Measurements from ENCODE around the gene MEIKIN. TPM values are rescaled to one million over a fixed set of nuclear protein-coding genes. Genes with fewer than 3 reads are reported as not detected.

MEIKIN gene
- total RNA-seq, 1 donor from 2014 or later: not detected

DNA sequence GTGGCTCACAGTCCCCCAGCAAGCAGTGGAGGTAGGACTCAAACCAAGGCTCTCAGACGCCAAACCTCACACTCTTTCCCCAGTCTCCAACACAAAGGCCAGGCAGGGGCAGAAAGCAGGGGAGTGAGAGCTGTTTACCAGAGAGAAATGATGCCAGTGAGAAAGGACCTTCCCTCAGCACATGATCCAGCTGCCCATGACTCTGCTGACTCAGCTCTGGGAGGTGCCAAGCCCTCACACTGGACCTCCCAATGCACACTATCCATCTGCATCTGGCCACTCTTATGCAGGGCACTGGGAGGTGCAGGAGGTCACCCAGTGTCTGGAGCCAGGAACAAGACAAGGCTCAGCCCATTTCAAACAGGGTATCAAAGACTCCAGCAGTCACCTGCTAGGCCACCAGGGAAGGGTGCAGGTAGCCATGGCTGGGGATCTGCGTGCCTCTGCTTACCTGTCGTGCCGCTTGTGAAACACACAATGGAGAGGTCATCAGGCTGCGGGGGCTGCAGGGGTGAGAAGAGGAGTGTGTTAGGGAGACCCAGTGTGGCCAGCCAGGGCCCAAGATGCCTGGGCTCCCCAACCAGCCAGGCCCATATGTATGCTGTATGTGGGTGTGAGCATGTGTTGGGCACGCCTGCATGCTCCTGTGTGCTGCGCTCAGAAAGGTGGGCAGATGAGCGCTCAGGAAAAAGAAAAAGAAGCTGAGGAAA lies 39.6 kb upstream of the MEIKIN start:
- Mint-ChIP-seq H3K27ac (no peak overlapping the region), H3K4me3 (no peak overlapping the region), H3K4me1 (ENCODE audit: unreplicated experiment) (no peaks in the 10 kb centered on the region), H3K27me3 (peaks cover 4% of the 10 kb centered on the region), H3K9me3 (no peaks in the 10 kb centered on the region), H3K36me3 (no peaks in the 10 kb centered on the region)
- TF ChIP-seq, protein P1, sequence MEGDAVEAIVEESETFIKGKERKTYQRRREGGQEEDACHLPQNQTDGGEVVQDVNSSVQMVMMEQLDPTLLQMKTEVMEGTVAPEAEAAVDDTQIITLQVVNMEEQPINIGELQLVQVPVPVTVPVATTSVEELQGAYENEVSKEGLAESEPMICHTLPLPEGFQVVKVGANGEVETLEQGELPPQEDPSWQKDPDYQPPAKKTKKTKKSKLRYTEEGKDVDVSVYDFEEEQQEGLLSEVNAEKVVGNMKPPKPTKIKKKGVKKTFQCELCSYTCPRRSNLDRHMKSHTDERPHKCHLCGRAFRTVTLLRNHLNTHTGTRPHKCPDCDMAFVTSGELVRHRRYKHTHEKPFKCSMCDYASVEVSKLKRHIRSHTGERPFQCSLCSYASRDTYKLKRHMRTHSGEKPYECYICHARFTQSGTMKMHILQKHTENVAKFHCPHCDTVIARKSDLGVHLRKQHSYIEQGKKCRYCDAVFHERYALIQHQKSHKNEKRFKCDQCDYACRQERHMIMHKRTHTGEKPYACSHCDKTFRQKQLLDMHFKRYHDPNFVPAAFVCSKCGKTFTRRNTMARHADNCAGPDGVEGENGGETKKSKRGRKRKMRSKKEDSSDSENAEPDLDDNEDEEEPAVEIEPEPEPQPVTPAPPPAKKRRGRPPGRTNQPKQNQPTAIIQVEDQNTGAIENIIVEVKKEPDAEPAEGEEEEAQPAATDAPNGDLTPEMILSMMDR (conservative IDR thresholded peaks at IDR 0.05): no peak
- DNase-seq (ENCODE audit: extremely low spot score, unreplicated experiment): no peak

DNA sequence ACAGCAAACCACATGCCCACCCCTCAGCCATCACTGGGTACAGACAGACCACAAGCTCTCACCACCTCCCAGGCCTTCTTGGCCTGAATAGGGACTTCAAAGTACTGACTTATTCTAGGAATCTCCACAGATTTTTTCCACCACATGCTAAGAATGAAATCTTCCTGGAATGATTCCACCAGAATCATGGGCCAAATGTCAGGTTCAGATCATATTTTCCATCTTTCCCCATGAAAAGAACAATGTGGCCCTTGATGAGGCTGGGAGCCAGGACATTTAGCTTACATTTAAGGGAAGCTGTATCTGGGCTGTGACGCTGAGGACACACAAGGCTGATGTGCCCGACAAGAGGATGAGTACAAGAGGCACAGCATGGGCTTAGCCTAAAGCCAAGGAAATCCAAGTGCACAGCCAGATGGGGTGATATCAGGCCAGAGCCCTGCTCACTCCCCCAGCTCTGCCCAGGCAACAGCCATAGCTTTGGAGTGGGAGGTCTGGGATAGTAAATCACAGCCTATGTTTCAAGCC lies 37.8 kb upstream of the MEIKIN start:
- peaks cover 8% of the 10 kb centered on the region for H3K27me3 Mint-ChIP-seq
- no peak overlapping the region for H3K27ac Mint-ChIP-seq
- H3K4me3 Mint-ChIP-seq: no peak overlapping the region
- DNase-seq (ENCODE audit: extremely low spot score, unreplicated experiment): no peak
- H3K4me1 Mint-ChIP-seq (ENCODE audit: unreplicated experiment): no peaks in the 10 kb centered on the region
- no peaks in the 10 kb centered on the region for H3K9me3 Mint-ChIP-seq
- TF ChIP-seq, protein P1 (conservative IDR thresholded peaks at IDR 0.05): no peak
- H3K36me3 Mint-ChIP-seq: no peaks in the 10 kb centered on the region

DNA sequence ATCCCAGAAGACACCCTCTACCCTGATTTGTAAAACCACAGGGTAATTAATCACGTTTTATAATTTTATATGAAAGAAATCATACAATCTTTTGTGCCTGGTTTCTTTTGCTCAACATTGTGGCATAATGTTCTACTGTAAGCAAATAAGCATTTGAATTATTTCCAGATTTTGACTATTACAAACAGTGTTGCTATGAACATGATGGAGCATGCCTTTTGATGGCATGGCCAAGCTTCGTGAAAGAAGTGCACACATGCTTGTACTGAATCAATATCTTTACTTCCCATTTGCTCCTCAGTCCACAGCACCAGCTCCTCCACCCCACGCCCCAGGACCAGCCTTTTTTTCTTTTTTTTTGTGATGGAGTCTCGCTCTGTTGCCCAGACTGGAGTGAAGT lies 36.1 kb upstream of the MEIKIN start:
- H3K27me3 Mint-ChIP-seq: peaks cover 11% of the 10 kb centered on the region

DNA sequence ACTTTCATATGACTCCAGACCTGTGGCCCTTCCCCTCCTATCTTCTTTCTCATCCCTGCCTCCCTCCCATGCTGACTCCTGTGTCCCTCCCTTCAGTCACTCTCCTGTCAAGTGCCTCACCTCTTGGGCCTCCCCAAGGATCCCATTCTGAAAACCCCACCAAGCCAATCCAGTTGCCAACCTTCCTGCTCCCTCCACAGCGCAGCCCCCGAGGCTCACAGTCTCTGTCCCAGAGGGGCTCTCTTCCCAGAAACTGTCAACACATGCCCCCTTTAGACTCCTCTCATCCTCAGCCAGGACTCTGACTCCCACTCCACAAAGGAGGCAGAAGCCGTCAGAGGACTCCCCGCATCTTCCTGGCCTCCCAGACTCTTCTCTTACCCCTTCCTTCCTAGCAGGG lies 35.2 kb upstream of the MEIKIN start:
- no peak for DNase-seq (ENCODE audit: extremely low spot score, unreplicated experiment)
- Mint-ChIP-seq H3K4me3 (no peak overlapping the region), H3K36me3 (no peaks in the 10 kb centered on the region), H3K9me3 (no peaks in the 10 kb centered on the region), H3K4me1 (ENCODE audit: unreplicated experiment) (no peaks in the 10 kb centered on the region), H3K27ac (no peak overlapping the region), H3K27me3 (peaks cover 11% of the 10 kb centered on the region)
- TF ChIP-seq, protein P1 (conservative IDR thresholded peaks at IDR 0.05): no peak

More for the DNA sequence above, 36.1 kb upstream of the MEIKIN start:
- TF ChIP-seq, protein P1 (conservative IDR thresholded peaks at IDR 0.05): no peak
- no peaks in the 10 kb centered on the region for H3K9me3 Mint-ChIP-seq
- no peak overlapping the region for H3K4me3 Mint-ChIP-seq
- H3K36me3 Mint-ChIP-seq: no peaks in the 10 kb centered on the region
- DNase-seq (ENCODE audit: extremely low spot score, unreplicated experiment): no peak
- no peak overlapping the region for H3K27ac Mint-ChIP-seq
- no peaks in the 10 kb centered on the region for H3K4me1 Mint-ChIP-seq (ENCODE audit: unreplicated experiment)

DNA sequence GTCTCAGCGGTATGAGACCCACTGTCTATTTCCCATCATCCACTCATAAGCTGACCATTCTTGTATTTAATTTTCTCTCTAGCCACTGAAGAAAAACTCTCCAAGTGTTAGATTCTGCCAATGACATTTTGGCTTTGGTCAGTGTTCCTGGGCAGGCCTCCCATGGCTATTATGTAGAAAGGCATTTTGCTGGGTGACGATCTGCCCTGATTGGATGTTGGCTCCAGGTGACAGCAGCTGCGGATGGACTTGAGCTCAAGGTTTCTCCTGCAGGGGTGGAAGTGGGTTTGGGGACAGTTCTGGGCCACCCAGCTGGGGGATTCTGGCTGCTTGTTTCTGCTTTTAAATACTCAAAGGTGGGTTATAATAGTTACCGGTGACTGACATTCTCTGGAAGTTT lies 34.4 kb upstream of the MEIKIN start:
- DNase-seq (ENCODE audit: extremely low spot score, unreplicated experiment): no peak
- H3K9me3 Mint-ChIP-seq: no peaks in the 10 kb centered on the region
- no peak overlapping the region for H3K4me3 Mint-ChIP-seq
- H3K36me3 Mint-ChIP-seq: no peaks in the 10 kb centered on the region
- peaks cover 11% of the 10 kb centered on the region for H3K27me3 Mint-ChIP-seq
- no peak overlapping the region for H3K27ac Mint-ChIP-seq
- no peaks in the 10 kb centered on the region for H3K4me1 Mint-ChIP-seq (ENCODE audit: unreplicated experiment)
- TF ChIP-seq, protein P1 (conservative IDR thresholded peaks at IDR 0.05): no peak
